Keratinocyte (primary cell): ENCODE measurements around the gene RAI1. TPM values are rescaled to one million over a fixed set of nuclear protein-coding genes. Genes with fewer than 3 reads are reported as not detected.

ENCODE experiments used
- DNase-seq: peaks from one replicate; pipeline ENCODE4 v3.0.0-alpha.2; 2011; ENCODE audit warnings: low read depth, missing footprints, low spot score
- FAIRE-seq: peaks from 2 replicates; lab custom pipeline; 2011; peaks lifted over from hg19 to GRCh38; lab: Jason Lieb, UNC
- H2AFZ ChIP-seq: 2 replicates; pipeline ENCODE4 v1.6.0; 2012; ENCODE audit warnings: low read length, control low read depth, inconsistent platforms; ENCODE audit not compliant: control insufficient read depth
- H3K27ac ChIP-seq: 2 replicates; pipeline ENCODE4 v1.5.1; 2011; ENCODE audit warnings: low read length; ENCODE audit not compliant: control insufficient read depth, insufficient read depth
- H3K27me3 ChIP-seq: 3 replicates; pipeline ENCODE4 v1.6.0; 2011; ENCODE audit warnings: low read length; ENCODE audit not compliant: control insufficient read depth, insufficient read depth; ENCODE audit errors: extremely low read depth
- H3K36me3 ChIP-seq, 2 experiments: 2 replicates in 1 of 2; 3 replicates in 1 of 2; pipeline ENCODE4 v1.5.1; 2011; ENCODE audit warnings: low read length in 2 of 2, mild to moderate bottlenecking in 1 of 2; ENCODE audit not compliant: control insufficient read depth in 2 of 2, insufficient read depth in 2 of 2; ENCODE audit errors: extremely low read depth in 1 of 2
- H3K4me1 ChIP-seq: 3 replicates; pipeline ENCODE4 v1.5.1; 2011; ENCODE audit warnings: low read length; ENCODE audit not compliant: control insufficient read depth, insufficient read depth; ENCODE audit errors: extremely low read depth
- H3K4me2 ChIP-seq: 3 replicates; pipeline ENCODE4 v1.6.0; 2011; ENCODE audit warnings: low read depth, low read length; ENCODE audit not compliant: control insufficient read depth, insufficient read depth; ENCODE audit errors: extremely low read depth
- H3K4me3 ChIP-seq, 3 experiments: fragments of 200-600 bp in 1 of 3; sonication (generic) in 1 of 3; 2 replicates in 2 of 3; 3 replicates in 1 of 3; pipeline ENCODE4 v1.5.1; 2011 to 2016; ENCODE audit warnings: low read length in 3 of 3, mild to moderate bottlenecking in 3 of 3, control low read depth in 2 of 3, inconsistent platforms in 1 of 3, low read depth in 1 of 3, mixed read lengths in 1 of 3, mixed run types in 1 of 3, moderate library complexity in 1 of 3; ENCODE audit not compliant: control insufficient read depth in 2 of 3, insufficient read depth in 2 of 3; ENCODE audit errors: extremely low read depth in 1 of 3
- H3K79me2 ChIP-seq: 2 replicates; pipeline ENCODE4 v1.6.0; 2012; ENCODE audit warnings: low read length; ENCODE audit not compliant: control insufficient read depth, insufficient read depth
- H3K9ac ChIP-seq: 3 replicates; pipeline ENCODE4 v1.6.0; 2011; ENCODE audit warnings: low read length; ENCODE audit not compliant: control insufficient read depth, insufficient read depth; ENCODE audit errors: extremely low read depth
- H3K9me1 ChIP-seq: 3 replicates; pipeline ENCODE4 v1.6.0; 2011; ENCODE audit warnings: low read length; ENCODE audit not compliant: control insufficient read depth, insufficient read depth; ENCODE audit errors: extremely low read depth
- H3K9me3 ChIP-seq: 2 replicates; pipeline ENCODE4 v1.5.1; 2012; ENCODE audit warnings: low read depth, low read length; ENCODE audit not compliant: control insufficient read depth
- H4K20me1 ChIP-seq: 3 replicates; pipeline ENCODE4 v1.6.0; 2011; ENCODE audit warnings: low read length; ENCODE audit not compliant: control insufficient read depth, insufficient read depth; ENCODE audit errors: extremely low read depth
- CTCF ChIP-seq, 3 experiments: IDR thresholded peaks in 1 of 3; conservative IDR thresholded peaks in 1 of 3; optimal IDR thresholded peaks in 1 of 3; 2 replicates in 2 of 3; 3 replicates in 1 of 3; pipeline versions ENCODE3 to v1.5.1; 2011; ENCODE audit warnings: low read length in 3 of 3, mild to moderate bottlenecking in 3 of 3, moderate library complexity in 2 of 3, control low read depth in 1 of 3, inconsistent platforms in 1 of 3; ENCODE audit not compliant: insufficient read depth in 2 of 3; ENCODE audit errors: extremely low read depth in 1 of 3
- EZH2 ChIP-seq: IDR thresholded peaks from one replicate; pipeline ENCODE4 v1.6.1; 2012; ENCODE audit warnings: inconsistent platforms, mild to moderate bottlenecking, low read length, moderate library complexity
- dilution Hi-C: fragments of 300-500 bp; cut with MboI; formaldehyde crosslinking; loops from one replicate; pipeline ENCODE4 v1.7.0; 2020; ENCODE audit warnings: low sequenced_read_pairs; ENCODE audit not compliant: extremely low pct_ligation_motif_present
- polyA plus RNA-seq, 5 experiments: library from polyadenylated mRNA; depleted of rRNA in 3 of 5; stranded (reverse) in 3 of 5; stranded (forward) in 1 of 5; unstranded in 1 of 5; fragments of >200 nt; gene quantifications; 1 replicate in 1 of 5; 2 replicates in 3 of 5; 3 replicates in 1 of 5; pipeline versions ENCODE4 v1.2.1 to v1.2.3, GENCODE V29; 2011 to 2012; ENCODE audit warnings: missing spikeins in 2 of 5, low read depth in 1 of 5, low replicate concordance in 1 of 5

The RAI1 gene
- polyA plus RNA-seq, 1 donor (not counting 4 experiments of a cell fraction or from before 2014, with no cell fraction given): 2.6 TPM

GRCh38 chr17:17661134-17661533 is 20.1 kb upstream of the RAI1 start:
- no peak for DNase-seq
- no peak for FAIRE-seq
- dilution Hi-C loops: no loop called here

GRCh38 chr17:17661834-17662385 is 19.3 kb upstream of the RAI1 start:
- Histone ChIP-seq H3K27ac (no peak overlapping the region), H3K4me3 (no peak overlapping the region), H3K4me1 (peaks cover 24% of the 10 kb centered on the region), H3K9me1 (peaks cover 2% of the 10 kb centered on the region), H3K36me3 (no peaks in the 10 kb centered on the region), H2AFZ (no peak overlapping the region), H3K79me2 (no peaks in the 10 kb centered on the region), H3K4me2 (no peak overlapping the region), H4K20me1 (no peaks in the 10 kb centered on the region), H3K27me3 (no peaks in the 10 kb centered on the region), H3K9me3 (peaks cover 8% of the 10 kb centered on the region), H3K9ac (no peak overlapping the region)
- TF ChIP-seq EZH2: no peak
- TF ChIP-seq CTCF (optimal IDR thresholded peaks at IDR 0.05 in 1 of 3, IDR thresholded peaks at IDR 0.05 in 1 of 3, conservative IDR thresholded peaks at IDR 0.05 in 1 of 3; ENCODE audit: extremely low read depth in 1 of 3, insufficient read depth in 2 of 3, low read length in 3 of 3): no peak
- no peak for DNase-seq
- FAIRE-seq: no peak
- dilution Hi-C loops: no loop called here

More at GRCh38 chr17:17661134-17661533, 20.1 kb upstream of the RAI1 start:
- Histone ChIP-seq H3K4me1 (peaks cover 17% of the 10 kb centered on the region), H3K79me2 (no peaks in the 10 kb centered on the region), H3K4me3 (no peak overlapping the region), H3K27ac (no peak overlapping the region), H3K9me3 (peaks cover 8% of the 10 kb centered on the region), H3K9ac (no peak overlapping the region), H3K4me2 (no peak overlapping the region), H3K27me3 (no peaks in the 10 kb centered on the region), H3K36me3 (no peaks in the 10 kb centered on the region), H4K20me1 (no peaks in the 10 kb centered on the region), H3K9me1 (no peaks in the 10 kb centered on the region), H2AFZ (no peak overlapping the region)
- TF ChIP-seq CTCF (optimal IDR thresholded peaks at IDR 0.05 in 1 of 3, IDR thresholded peaks at IDR 0.05 in 1 of 3, conservative IDR thresholded peaks at IDR 0.05 in 1 of 3; ENCODE audit: extremely low read depth in 1 of 3, insufficient read depth in 2 of 3, low read length in 3 of 3) (no peak), EZH2 (no peak)
